Mammary epithelial cell (primary cell): ENCODE results near the gene RPA3.

ENCODE experiments used
- EZH2 ChIP-seq: IDR thresholded peaks from 2 replicates; pipeline ENCODE4 v1.6.1; 2012; ENCODE audit warnings: low read length, inconsistent platforms, borderline replicate concordance
- TF ChIP-seq, protein P1 (sequence below), 2 donors: IDR thresholded peaks in 1 of 2; conservative IDR thresholded peaks in 1 of 2; 2 replicates each; pipeline ENCODE4 v1.5.1; 2011 to 2012; ENCODE audit warnings: inconsistent platforms in 2 of 2, low read length in 2 of 2, mild to moderate bottlenecking in 2 of 2, control low read depth in 1 of 2, low read depth in 1 of 2; ENCODE audit not compliant: insufficient read depth in 1 of 2; ENCODE audit errors: extremely low read depth in 1 of 2

DNA sequence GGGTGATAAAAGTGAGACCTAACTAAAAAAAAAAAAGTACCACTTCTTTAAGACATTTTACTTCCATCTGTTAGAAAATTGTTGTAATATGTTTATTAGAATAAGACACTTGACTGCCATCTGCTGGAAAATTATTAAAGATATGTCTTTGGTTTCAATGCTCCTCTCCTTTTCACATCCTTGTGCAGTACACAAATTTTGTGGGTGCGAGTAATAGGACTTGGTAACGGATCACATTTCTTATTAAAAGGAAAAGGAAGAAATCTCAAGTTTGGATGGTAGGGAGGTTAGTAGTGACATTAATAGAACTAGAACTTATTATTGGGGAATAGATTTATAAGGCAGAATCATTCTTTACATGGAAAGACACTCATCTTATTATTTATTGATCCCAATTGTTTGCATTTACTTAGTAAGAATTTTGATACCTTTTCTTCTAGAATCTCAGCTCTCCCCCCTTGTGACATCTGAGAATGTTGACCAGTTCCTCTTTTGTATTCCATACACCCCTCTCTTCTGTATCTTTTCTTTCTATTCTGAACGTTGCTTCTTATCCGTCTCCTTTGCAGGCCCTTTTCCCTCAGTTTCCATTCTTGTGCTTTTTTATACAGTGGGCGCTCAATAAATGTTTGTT is 43.0 kb upstream of the RPA3 start:
- TF ChIP-seq, protein P1, sequence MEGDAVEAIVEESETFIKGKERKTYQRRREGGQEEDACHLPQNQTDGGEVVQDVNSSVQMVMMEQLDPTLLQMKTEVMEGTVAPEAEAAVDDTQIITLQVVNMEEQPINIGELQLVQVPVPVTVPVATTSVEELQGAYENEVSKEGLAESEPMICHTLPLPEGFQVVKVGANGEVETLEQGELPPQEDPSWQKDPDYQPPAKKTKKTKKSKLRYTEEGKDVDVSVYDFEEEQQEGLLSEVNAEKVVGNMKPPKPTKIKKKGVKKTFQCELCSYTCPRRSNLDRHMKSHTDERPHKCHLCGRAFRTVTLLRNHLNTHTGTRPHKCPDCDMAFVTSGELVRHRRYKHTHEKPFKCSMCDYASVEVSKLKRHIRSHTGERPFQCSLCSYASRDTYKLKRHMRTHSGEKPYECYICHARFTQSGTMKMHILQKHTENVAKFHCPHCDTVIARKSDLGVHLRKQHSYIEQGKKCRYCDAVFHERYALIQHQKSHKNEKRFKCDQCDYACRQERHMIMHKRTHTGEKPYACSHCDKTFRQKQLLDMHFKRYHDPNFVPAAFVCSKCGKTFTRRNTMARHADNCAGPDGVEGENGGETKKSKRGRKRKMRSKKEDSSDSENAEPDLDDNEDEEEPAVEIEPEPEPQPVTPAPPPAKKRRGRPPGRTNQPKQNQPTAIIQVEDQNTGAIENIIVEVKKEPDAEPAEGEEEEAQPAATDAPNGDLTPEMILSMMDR (conservative IDR thresholded peaks at IDR 0.05 in 1 of 2, IDR thresholded peaks at IDR 0.05 in 1 of 2; ENCODE audit: extremely low read depth in 1 of 2, insufficient read depth in 1 of 2, low read depth in 1 of 2, low read length in 2 of 2) = peak in 1 of 2 donors; percentile 47
- TF ChIP-seq EZH2 = no peak
